H9 (cell line): ENCODE results near the gene SNAPC2. TPM values are rescaled to one million over a fixed set of nuclear protein-coding genes. Genes with fewer than 3 reads are reported as not detected.

Experiments
- DNase-seq: peaks from one replicate; pipeline ENCODE4 v3.0.0-alpha.2; 2017
- H2AFZ ChIP-seq: one replicate; pipeline ENCODE4 v1.6.1; 2013; ENCODE audit warnings: mild to moderate bottlenecking, low read length, control low read depth, moderate library complexity
- H2AK5ac ChIP-seq: 2 replicates; pipeline ENCODE4 v1.6.1; 2013; ENCODE audit warnings: low read length, control low read depth, mixed read lengths; ENCODE audit not compliant: insufficient read length
- H2BK120ac ChIP-seq: one replicate; pipeline ENCODE4 v1.6.1; 2013; ENCODE audit warnings: low read depth, mild to moderate bottlenecking, low read length, control low read depth, inconsistent platforms; ENCODE audit not compliant: poor library complexity, severe bottlenecking
- H2BK12ac ChIP-seq: 2 replicates; pipeline ENCODE4 v1.6.1; 2013; ENCODE audit warnings: low read length, control low read depth, mixed read lengths, low read depth; ENCODE audit not compliant: insufficient read length
- H2BK15ac ChIP-seq: 2 replicates; pipeline ENCODE4 v1.6.1; 2013; ENCODE audit warnings: low read depth, low read length, control low read depth
- H2BK20ac ChIP-seq: one replicate; pipeline ENCODE4 v1.6.1; 2013; ENCODE audit warnings: low read depth, mild to moderate bottlenecking, low read length, control low read depth, inconsistent platforms; ENCODE audit not compliant: poor library complexity, severe bottlenecking
- H2BK5ac ChIP-seq: 2 replicates; pipeline ENCODE4 v1.6.1; 2013; ENCODE audit warnings: low read length, control low read depth, mixed read lengths; ENCODE audit not compliant: insufficient read length
- H3K14ac ChIP-seq: 2 replicates; pipeline ENCODE4 v1.6.1; 2013; ENCODE audit warnings: low read length, control low read depth; ENCODE audit not compliant: insufficient read depth
- H3K18ac ChIP-seq: 2 replicates; pipeline ENCODE4 v1.6.1; 2013; ENCODE audit warnings: low read depth, mild to moderate bottlenecking, mixed read lengths, low read length, control low read depth; ENCODE audit not compliant: insufficient read length
- H3K23ac ChIP-seq: 2 replicates; pipeline ENCODE4 v1.6.1; 2013; ENCODE audit warnings: low read length, control low read depth, mixed read lengths, low read depth; ENCODE audit not compliant: insufficient read length
- H3K23me2 ChIP-seq: 2 replicates; pipeline ENCODE4 v1.6.1; 2013; ENCODE audit warnings: low read depth, mild to moderate bottlenecking, mixed read lengths, low read length, control low read depth; ENCODE audit not compliant: insufficient read length, poor library complexity, severe bottlenecking
- H3K27ac ChIP-seq: 2 replicates; pipeline ENCODE4 v1.5.1; 2013; ENCODE audit warnings: low read length, control low read depth, mixed read lengths, low read depth; ENCODE audit not compliant: insufficient read length
- H3K27me3 ChIP-seq: 2 replicates; pipeline ENCODE4 v1.6.1; 2013; ENCODE audit warnings: low read length, control low read depth, inconsistent platforms; ENCODE audit not compliant: insufficient read depth
- H3K4ac ChIP-seq: 2 replicates; pipeline ENCODE4 v1.6.1; 2013; ENCODE audit warnings: low read depth, mild to moderate bottlenecking, control low read depth, inconsistent platforms, low read length, moderate library complexity
- H3K4me1 ChIP-seq: 2 replicates; pipeline ENCODE4 v1.6.1; 2013; ENCODE audit warnings: low read length, control low read depth, inconsistent platforms; ENCODE audit not compliant: insufficient read depth
- H3K4me2 ChIP-seq: 2 replicates; pipeline ENCODE4 v1.6.1; 2013; ENCODE audit warnings: low read length, control low read depth, mixed read lengths; ENCODE audit not compliant: insufficient read length, insufficient read depth
- H3K56ac ChIP-seq: 2 replicates; pipeline ENCODE4 v1.6.1; 2013; ENCODE audit warnings: low read depth, mild to moderate bottlenecking, mixed read lengths, low read length, control low read depth; ENCODE audit not compliant: insufficient read length
- H3K79me1 ChIP-seq: 2 replicates; pipeline ENCODE4 v1.6.1; 2013; ENCODE audit warnings: low read depth, mild to moderate bottlenecking, moderate library complexity, low read length, control low read depth, inconsistent platforms; ENCODE audit not compliant: insufficient read depth, poor library complexity, severe bottlenecking
- H3K79me2 ChIP-seq: 2 replicates; pipeline ENCODE4 v1.6.1; 2013; ENCODE audit warnings: low read length, control low read depth, inconsistent platforms; ENCODE audit not compliant: insufficient read depth
- H3K9ac ChIP-seq: 2 replicates; pipeline ENCODE4 v1.6.1; 2013; ENCODE audit warnings: low read length, control low read depth, mixed read lengths; ENCODE audit not compliant: insufficient read length; ENCODE audit errors: extremely low read depth
- H3K9me3 ChIP-seq: one replicate; pipeline ENCODE4 v1.6.1; 2013; ENCODE audit warnings: low read depth, low read length, inconsistent platforms; ENCODE audit not compliant: control insufficient read depth
- H3T11ph ChIP-seq: one replicate; pipeline ENCODE4 v1.6.1; 2013; ENCODE audit warnings: mild to moderate bottlenecking, low read length, control low read depth, inconsistent platforms
- H4K20me1 ChIP-seq: one replicate; pipeline ENCODE4 v1.6.1; 2013; ENCODE audit not compliant: control insufficient read depth, insufficient read length, insufficient read depth
- H4K5ac ChIP-seq: 2 replicates; pipeline ENCODE4 v1.6.1; 2013; ENCODE audit warnings: low read depth, mild to moderate bottlenecking, mixed read lengths, low read length, control low read depth; ENCODE audit not compliant: insufficient read length
- H4K8ac ChIP-seq: replicated peaks from 2 replicates; pipeline ENCODE4 v1.6.1; 2013; ENCODE audit warnings: low read length, control low read depth, mixed read lengths, low read depth; ENCODE audit not compliant: insufficient read length
- H4K91ac ChIP-seq: 2 replicates; pipeline ENCODE4 v1.6.1; 2013; ENCODE audit warnings: low read depth, mild to moderate bottlenecking, moderate library complexity, mixed read lengths, low read length, control low read depth; ENCODE audit not compliant: insufficient read length
- H3K27ac Mint-ChIP-seq, 3 experiments: 2 replicates in 2 of 3; 3 replicates in 1 of 3; pipeline ENCODE4 v1.8.0; 2020 to 2021; ENCODE audit warnings: mixed read lengths in 3 of 3, mild to moderate bottlenecking in 1 of 3, moderate library complexity in 1 of 3
- H3K27me3 Mint-ChIP-seq: 2 replicates; pipeline ENCODE4 v1.8.0; 2021; ENCODE audit warnings: low read depth, mild to moderate bottlenecking, moderate library complexity, mixed read lengths
- H3K36me3 Mint-ChIP-seq, 3 experiments: 2 replicates in 2 of 3; 3 replicates in 1 of 3; pipeline ENCODE4 v1.8.0; 2020 to 2021; ENCODE audit warnings: low read depth in 3 of 3, mixed read lengths in 3 of 3; ENCODE audit not compliant: insufficient read depth in 1 of 3
- H3K4me1 Mint-ChIP-seq, 2 experiments: 2 replicates each; pipeline ENCODE4 v1.8.0; 2020; ENCODE audit warnings: mixed read lengths in 2 of 2
- H3K4me3 Mint-ChIP-seq, 2 experiments: 2 replicates in 1 of 2; 3 replicates in 1 of 2; pipeline ENCODE4 v1.8.0; 2020 to 2021; ENCODE audit warnings: mild to moderate bottlenecking in 2 of 2, mixed read lengths in 2 of 2, moderate library complexity in 1 of 2
- H3K9me3 Mint-ChIP-seq, 2 experiments: 2 replicates in 1 of 2; 3 replicates in 1 of 2; pipeline ENCODE4 v1.8.0; 2020; ENCODE audit warnings: mild to moderate bottlenecking in 2 of 2, mixed read lengths in 2 of 2, moderate library complexity in 1 of 2
- CTCF ChIP-seq: fragments of 200-600 bp; sonication (generic); conservative IDR thresholded peaks from 3 replicates; pipeline ENCODE4 v1.8.0; 2021; ENCODE audit warnings: antibody characterized with exemption, mild to moderate bottlenecking
- WGBS: extraction: QIAGEN DNeasy Blood & Tissue Kit; methylation state at CpG from one replicate; pipeline ENCODE4 v1.1.7; 2013; ENCODE audit warnings: missing lambda C conversion rate, low lambda C conversion rate, mixed read lengths; ENCODE audit not compliant: insufficient read length; ENCODE audit errors: extremely low coverage; 5-methylcytosine and 5-hydroxymethylcytosine counted together
- total RNA-seq: library from RNA; stranded (reverse); gene quantifications from 2 replicates; pipeline ENCODE4 v1.2.1, GENCODE V29; 2021

SNAPC2 gene
- total RNA-seq, 1 experiment from 2014 or later, result 17.8 TPM

DNA sequence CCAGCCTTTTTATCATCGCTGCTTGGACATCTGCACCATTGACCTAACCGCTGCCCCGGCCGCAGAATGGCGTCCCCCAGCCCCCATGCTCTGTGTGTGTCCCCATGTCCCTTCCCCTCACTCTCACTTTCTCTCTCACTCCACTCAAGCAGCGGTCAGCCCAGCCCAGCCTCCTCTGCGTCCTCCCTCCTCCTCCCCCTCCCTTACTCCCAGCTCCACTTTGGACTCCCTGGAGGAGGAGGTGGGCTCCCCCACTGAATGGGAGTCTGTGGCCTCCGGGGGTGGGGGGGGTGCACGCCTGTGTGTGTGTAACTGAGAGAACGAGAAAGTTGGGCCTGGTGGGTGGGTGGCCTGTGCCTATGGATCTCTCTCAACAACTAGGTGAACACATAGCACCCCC is 14.3 kb upstream of the SNAPC2 start:
- WGBS, result no CpG with 5 or more reads among the region's 10 CpGs
- Histone ChIP-seq H2BK5ac (no peak overlapping the region), H3K4ac (no peak overlapping the region), H4K5ac (no peak overlapping the region), H3K4me2 (no peak overlapping the region), H3K9me3 (no peaks in the 10 kb centered on the region), H3K9ac (no peak overlapping the region), H2BK15ac (no peak overlapping the region), H3K14ac (no peak overlapping the region), H3K56ac (no peak overlapping the region), H3K27me3 (no peaks in the 10 kb centered on the region), H3K79me1 (no peaks in the 10 kb centered on the region), H4K20me1 (no peaks in the 10 kb centered on the region), H3K27ac (no peak overlapping the region), H2BK120ac (no peak overlapping the region), H4K91ac (no peak overlapping the region), H4K8ac (no peak overlapping the region), H3K4me1 (0 out of 2 replicates have a peak, but pooled peaks cover 4% of the 10 kb centered on the region), H3K79me2 (peaks cover 6% of the 10 kb centered on the region; the same call in 1 of the 2 replicates), H2BK20ac (no peak overlapping the region), H2AFZ (no peak overlapping the region), H2BK12ac (no peak overlapping the region), H2AK5ac (no peak overlapping the region), H3T11ph (no peak overlapping the region), H3K23me2 (peaks cover 19% of the 10 kb centered on the region), H3K18ac (no peak overlapping the region), H3K23ac (no peak overlapping the region)
- H3K27ac Mint-ChIP-seq, result peak overlapping the region in 2 of 3 experiments; percentile 31 to 42; a peak in 2 of 7 replicates
- DNase-seq, result no peak
- peaks cover 15 to 24% of the 10 kb centered on the region in 2 experiments for H3K4me1 Mint-ChIP-seq
- peak overlapping the region; percentile 40 to 66; a peak in 3 of 5 replicates for H3K4me3 Mint-ChIP-seq
- no peak for TF ChIP-seq CTCF
- H3K36me3 Mint-ChIP-seq, result peaks cover 10 to 23% (median 15%) of the 10 kb centered on the region in 3 experiments
- peaks cover 3% of the 10 kb centered on the region for H3K27me3 Mint-ChIP-seq
- no peaks in the 10 kb centered on the region; a peak in 3 of 5 replicates for H3K9me3 Mint-ChIP-seq
